Activated CD8-positive, alpha-beta T cell treated with anti-CD3 and anti-CD28 coated beads for 36 hours (primary cell): ENCODE data around the gene DLG1. TPM values are rescaled to one million over a fixed set of nuclear protein-coding genes. Genes with fewer than 3 reads are reported as not detected.

Source experiments
- ATAC-seq: fragments of 200-7000 bp; cut with Tn5 transposase; one replicate; pipeline ENCODE4 v1.10.0; 2021; ENCODE audit warnings: mild to moderate bottlenecking, moderate library complexity
- CTCF ChIA-PET: fragments of 350-600 bp; sonication (Branson Sonifier 250); formaldehyde crosslinking; loops from one replicate; lab custom pipeline; 2021; ENCODE audit warnings: antibody characterized with exemption; lab: Charles Lee
- POLR2A ChIA-PET: fragments of 350-600 bp; sonication (Branson Sonifier 250); formaldehyde crosslinking; loops from one replicate; lab custom pipeline; 2021; ENCODE audit warnings: antibody characterized with exemption; lab: Charles Lee
- DNase-seq: peaks from one replicate; pipeline ENCODE4 v3.0.0-alpha.2; 2020
- H3K27ac Mint-ChIP-seq: one replicate; pipeline ENCODE4 v1.8.0; 2021; ENCODE audit warnings: mild to moderate bottlenecking, mixed read lengths
- H3K27me3 Mint-ChIP-seq: one replicate; pipeline ENCODE4 v1.8.0; 2021; ENCODE audit warnings: mixed read lengths
- H3K36me3 Mint-ChIP-seq: one replicate; pipeline ENCODE4 v1.8.0; 2021; ENCODE audit warnings: low read depth, mixed read lengths
- H3K4me1 Mint-ChIP-seq: one replicate; pipeline ENCODE4 v1.8.0; 2021; ENCODE audit warnings: low read depth, mixed read lengths
- H3K4me3 Mint-ChIP-seq: one replicate; pipeline ENCODE4 v1.8.0; 2021; ENCODE audit warnings: mild to moderate bottlenecking, moderate library complexity, mixed read lengths
- H3K9me3 Mint-ChIP-seq: one replicate; pipeline ENCODE4 v1.8.0; 2021; ENCODE audit warnings: mixed read lengths
- CTCF ChIP-seq: fragments of 200-600 bp; IDR thresholded peaks from one replicate; pipeline ENCODE4 v1.8.0; 2022; ENCODE audit warnings: antibody characterized with exemption, mild to moderate bottlenecking
- intact Hi-C: fragments of 100-400 bp; cut with micrococcal nuclease; formaldehyde crosslinking; loops from one replicate; pipeline ENCODE4 v1.10.0; 2022
- total RNA-seq, 2 experiments: library from RNA; stranded (reverse); gene quantifications; one replicate each; pipeline ENCODE4 v1.2.3, GENCODE V29; 2021

The DLG1 gene
- total RNA-seq, 2 experiments from 2014 or later = 57.6 to 62.2 TPM

GRCh38 chr3:197191897-197192296, 106.5 kb downstream of the DLG1 start:
- no peaks in the 10 kb centered on the region for H3K27me3 Mint-ChIP-seq
- no peak for DNase-seq
- ChIA-PET CTCF (no interaction called here), POLR2A (no interaction called here)
- H3K9me3 Mint-ChIP-seq = peaks cover 4% of the 10 kb centered on the region
- no peak overlapping the region for H3K4me3 Mint-ChIP-seq
- no peak overlapping the region for H3K27ac Mint-ChIP-seq
- H3K4me1 Mint-ChIP-seq = peaks cover 18% of the 10 kb centered on the region
- H3K36me3 Mint-ChIP-seq = peaks cover 2% of the 10 kb centered on the region
- no peak for ATAC-seq
- no peak for TF ChIP-seq CTCF
- intact Hi-C loops = no loop called here

- Mint-ChIP-seq H3K36me3 (no peaks in the 10 kb centered on the region), H3K4me1 (peaks cover 9% of the 10 kb centered on the region), H3K27me3 (no peaks in the 10 kb centered on the region), H3K9me3 (no peaks in the 10 kb centered on the region), H3K4me3 (no peak overlapping the region), H3K27ac (no peak overlapping the region)
- intact Hi-C loops = no loop called here
- ChIA-PET CTCF (no interaction called here), POLR2A (no interaction called here)
- no peak for TF ChIP-seq CTCF
- no peak for DNase-seq
- no peak for ATAC-seq
Observed at GRCh38 chr3:197189623-197190022, 108.8 kb downstream of the DLG1 start.

- CTCF ChIA-PET = interaction anchor here (0.8 to 3.3 kb wide), 6 partner anchors 12 to 159 kb away, joined by 3 to 8 read pairs (median 3); no protein-coding TSS in a partner anchor
- intact Hi-C loops = no loop called here
- ATAC-seq (no peak), DNase-seq (no peak)
- POLR2A ChIA-PET = no interaction called here
- no peak overlapping the region for H3K4me3 Mint-ChIP-seq
- H3K27me3 Mint-ChIP-seq = no peaks in the 10 kb centered on the region
- H3K9me3 Mint-ChIP-seq = no peaks in the 10 kb centered on the region
- no peaks in the 10 kb centered on the region for H3K36me3 Mint-ChIP-seq
- peaks cover 9% of the 10 kb centered on the region for H3K4me1 Mint-ChIP-seq
- no peak for TF ChIP-seq CTCF
- no peak overlapping the region for H3K27ac Mint-ChIP-seq
Observed at GRCh38 chr3:197188963-197189362, 109.4 kb downstream of the DLG1 start.

GRCh38 chr3:197186887-197187588, 111.4 kb downstream of the DLG1 start:
- intact Hi-C loops = no loop called here
- TF ChIP-seq CTCF = peak; percentile 90
- ChIA-PET CTCF (interaction anchor here (0.6 to 3.3 kb wide), 23 partner anchors 8 to 349 kb away, joined by 3 to 8 read pairs (median 4); no protein-coding TSS in a partner anchor), POLR2A (interaction anchor here (1.0 kb wide), 1 partner anchor 13 kb away, joined by 3 read pairs; no protein-coding TSS in a partner anchor)
- DNase-seq (peak; percentile 22), ATAC-seq (peak; percentile 77)
- no peak overlapping the region for H3K27ac Mint-ChIP-seq
- H3K9me3 Mint-ChIP-seq = no peaks in the 10 kb centered on the region
- peaks cover 9% of the 10 kb centered on the region for H3K4me1 Mint-ChIP-seq
- H3K27me3 Mint-ChIP-seq = no peaks in the 10 kb centered on the region
- H3K36me3 Mint-ChIP-seq = no peaks in the 10 kb centered on the region
- H3K4me3 Mint-ChIP-seq = no peak overlapping the region

GRCh38 chr3:197183582-197183981, 114.8 kb downstream of the DLG1 start:
- ATAC-seq (no peak), DNase-seq (no peak)
- H3K36me3 Mint-ChIP-seq = no peaks in the 10 kb centered on the region
- no peak overlapping the region for H3K4me3 Mint-ChIP-seq
- H3K9me3 Mint-ChIP-seq = no peaks in the 10 kb centered on the region
- POLR2A ChIA-PET = no interaction called here
- no peak for TF ChIP-seq CTCF
- intact Hi-C loops = no loop called here
- H3K27me3 Mint-ChIP-seq = no peaks in the 10 kb centered on the region
- H3K4me1 Mint-ChIP-seq = no peaks in the 10 kb centered on the region
- no peak overlapping the region for H3K27ac Mint-ChIP-seq
- CTCF ChIA-PET = interaction anchor here (1.2 kb wide), 1 partner anchor 284 kb away, joined by 3 read pairs; no protein-coding TSS in a partner anchor
